HG03457 (cell line): ENCODE data around the gene LATS2.

Source experiments
- ATAC-seq: cut with Tn5 transposase; IDR thresholded peaks from one replicate; pipeline ENCODE4 v1.9.1; 2021; ENCODE audit warnings: moderate number of reproducible peaks; ENCODE audit not compliant: unreplicated experiment

The LATS2 gene

DNA sequence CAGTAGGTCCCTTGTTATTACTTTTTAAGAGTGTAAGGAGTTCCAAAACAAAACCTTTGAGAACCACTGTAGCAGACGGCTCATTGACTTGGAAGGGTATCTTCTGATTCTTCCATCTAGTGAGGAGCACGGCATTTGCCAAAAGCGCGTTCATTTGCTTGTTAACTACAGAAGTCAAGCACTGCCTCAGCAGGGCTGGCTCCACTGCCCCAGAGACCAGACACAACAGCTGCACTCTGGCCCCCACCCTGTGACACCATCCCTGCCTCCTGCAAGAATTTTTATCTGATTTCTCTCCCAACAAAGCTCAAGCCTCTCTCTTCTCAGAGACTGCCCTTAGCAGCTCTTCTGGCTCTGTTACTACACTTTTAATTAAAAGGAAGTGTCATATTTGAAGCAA lies 138.1 kb downstream of the LATS2 start:
- no peak for ATAC-seq
